Activated T-cell treated with anti-CD3 and anti-CD28 coated beads, Interleukin-2, amount 50 U/mL, for 72 hours (primary cell): ENCODE measurements around the gene ARHGEF17. TPM values are rescaled to one million over a fixed set of nuclear protein-coding genes. Genes with fewer than 3 reads are reported as not detected.
A peak's percentile ranks its signal among the peaks of the same experiment; 100 is the strongest.

Source experiments
- ATAC-seq, 2 donors: fragments of 150-1000 bp; cut with Tn5 transposase; replicated peaks in 1 of 2; 2 replicates each; pipeline ENCODE4 v1.10.0; 2021; ENCODE audit warnings: moderate library complexity in 2 of 2, mild to moderate bottlenecking in 1 of 2
- DNase-seq, 2 donors: peaks; one replicate each; pipeline ENCODE4 v3.0.0; 2021 to 2022; ENCODE audit warnings: mixed read lengths in 1 of 2
- H3K27ac Mint-ChIP-seq: one replicate; pipeline ENCODE4 v1.8.0; 2022; ENCODE audit warnings: mild to moderate bottlenecking, moderate library complexity, mixed read lengths
- H3K27me3 Mint-ChIP-seq: one replicate; pipeline ENCODE4 v1.8.0; 2022; ENCODE audit warnings: low read depth, mixed read lengths
- H3K36me3 Mint-ChIP-seq, 2 donors: one replicate each; pipeline ENCODE4 v1.8.0; 2022; ENCODE audit warnings: mixed read lengths in 2 of 2, mild to moderate bottlenecking in 1 of 2; ENCODE audit not compliant: insufficient read depth in 2 of 2
- H3K4me1 Mint-ChIP-seq: one replicate; pipeline ENCODE4 v1.8.0; 2022; ENCODE audit warnings: low read depth, mixed read lengths
- H3K4me3 Mint-ChIP-seq, 2 donors: one replicate each; pipeline ENCODE4 v1.8.0; 2022; ENCODE audit warnings: mild to moderate bottlenecking in 2 of 2, mixed read lengths in 2 of 2, moderate library complexity in 2 of 2
- H3K9me3 Mint-ChIP-seq, 2 donors: one replicate each; pipeline ENCODE4 v1.8.0; 2022; ENCODE audit warnings: mixed read lengths in 2 of 2
- total RNA-seq, 2 donors: library from RNA; stranded (reverse); gene quantifications; one replicate each; pipeline ENCODE4 v1.2.3, GENCODE V29; 2022

ARHGEF17 gene
- total RNA-seq, 2 donors from 2014 or later: 0.05 to 0.07 TPM

DNA sequence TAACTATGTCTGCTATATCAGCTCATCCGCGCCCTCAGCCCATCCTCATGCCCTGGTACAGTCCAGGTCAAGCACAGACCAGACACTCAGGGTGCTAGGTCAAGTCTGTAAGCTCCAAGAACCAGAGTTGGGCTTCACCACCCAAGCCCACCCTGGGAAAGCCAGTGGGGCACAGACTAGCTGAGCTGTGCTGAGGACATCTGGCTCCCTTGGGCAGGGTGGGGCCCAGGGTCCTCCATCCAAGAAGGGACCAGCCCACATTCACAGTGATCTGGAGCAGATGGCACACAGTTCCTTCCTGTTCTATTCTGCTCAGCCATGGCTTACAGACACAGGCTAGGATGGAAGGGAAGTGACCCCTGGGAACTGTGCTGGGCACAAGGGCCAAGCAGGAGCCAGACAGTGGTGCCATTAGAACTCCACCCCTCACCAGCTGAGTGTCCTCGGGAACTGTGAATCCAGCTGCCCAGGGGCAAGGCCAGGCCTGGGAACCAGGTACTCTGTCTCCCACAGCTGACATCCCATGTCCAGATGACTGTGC is 26.8 kb upstream of the ARHGEF17 start:
- no peaks in the 10 kb centered on the region for H3K36me3 Mint-ChIP-seq
- H3K27me3 Mint-ChIP-seq: no peaks in the 10 kb centered on the region
- H3K27ac Mint-ChIP-seq: no peak overlapping the region
- ATAC-seq: no peak
- DNase-seq: no peak
- H3K4me3 Mint-ChIP-seq: no peak overlapping the region
- no peaks in the 10 kb centered on the region for H3K4me1 Mint-ChIP-seq
- no peaks in the 10 kb centered on the region for H3K9me3 Mint-ChIP-seq

DNA sequence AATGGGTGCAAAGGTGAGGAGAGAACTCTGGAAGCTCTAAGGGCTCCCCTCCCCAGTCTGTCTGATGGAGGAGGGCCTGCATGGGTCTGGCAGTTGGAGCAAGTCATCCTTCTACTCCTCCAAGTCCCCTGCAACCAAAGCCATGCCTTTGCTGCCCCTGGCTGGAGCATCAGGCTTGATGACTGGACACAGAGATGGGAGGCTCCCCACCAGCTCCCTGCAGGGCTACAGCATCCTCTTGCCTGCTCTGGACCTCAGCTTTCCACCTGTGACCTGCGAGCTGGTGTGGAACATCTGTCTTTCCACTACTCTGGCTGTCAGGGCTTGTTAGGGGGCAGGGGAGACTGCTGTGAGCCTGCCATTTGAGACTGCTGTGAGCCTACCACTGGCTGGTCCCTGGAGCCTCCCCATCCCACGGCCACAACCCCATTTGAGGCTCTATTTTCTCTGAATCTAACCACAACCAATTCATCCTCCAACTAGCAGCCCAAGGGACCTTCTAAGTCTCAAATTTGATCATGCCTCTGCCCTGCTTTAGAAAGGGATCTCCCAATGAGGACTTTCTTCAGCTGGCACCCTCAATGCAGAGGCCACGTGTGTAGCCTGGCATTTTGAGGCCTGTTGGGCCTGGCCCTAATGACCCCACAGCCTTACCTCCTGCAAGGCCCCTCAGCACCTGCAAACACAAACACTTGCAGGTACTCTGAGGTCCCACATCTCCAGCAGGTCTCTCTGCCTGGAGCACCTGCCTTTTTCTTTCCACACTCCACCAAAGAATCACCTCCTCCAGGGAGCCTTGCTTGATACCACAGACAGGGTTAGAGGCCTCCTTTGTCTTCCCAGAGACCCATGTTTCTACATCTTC is 26.0 kb upstream of the ARHGEF17 start:
- Mint-ChIP-seq H3K27me3 (no peaks in the 10 kb centered on the region), H3K36me3 (no peaks in the 10 kb centered on the region), H3K9me3 (no peaks in the 10 kb centered on the region), H3K4me3 (no peak overlapping the region), H3K27ac (no peak overlapping the region), H3K4me1 (no peaks in the 10 kb centered on the region)
- no peak for DNase-seq
- ATAC-seq: no peak

DNA sequence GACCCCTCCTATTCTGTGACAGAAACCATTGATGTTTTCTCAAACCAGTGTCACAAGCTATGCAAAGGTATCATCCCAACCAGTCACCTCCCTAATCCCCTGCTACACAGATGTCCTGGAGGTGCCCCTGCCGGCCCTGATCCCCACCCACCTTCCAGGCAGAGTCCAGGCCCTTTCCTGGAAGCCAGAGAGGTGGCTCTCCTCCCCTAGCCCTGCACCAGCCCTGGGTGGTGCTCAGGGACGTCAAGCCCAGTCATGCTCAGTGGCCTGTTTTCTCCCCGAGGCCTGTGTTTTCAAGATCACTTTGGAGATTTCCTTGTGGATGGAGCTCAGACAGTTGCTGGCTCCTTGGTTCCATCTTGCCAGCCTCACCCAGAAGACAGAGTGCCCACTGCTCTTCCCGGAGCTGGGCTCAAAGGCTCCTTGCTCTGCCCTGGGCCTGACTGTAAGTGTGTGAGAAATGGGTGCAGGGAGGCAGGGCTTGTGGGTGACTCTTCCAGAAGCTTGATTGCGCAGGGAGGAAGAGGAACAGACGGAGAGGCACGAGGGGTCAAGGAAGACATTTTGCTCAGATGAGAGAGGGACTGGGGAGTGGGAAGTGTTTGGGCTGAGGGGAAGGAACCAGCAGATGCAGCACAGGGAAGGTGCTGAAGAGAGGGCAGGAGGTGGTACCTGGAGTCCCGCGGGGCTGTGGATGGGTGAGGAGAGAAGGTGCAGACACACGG is 24.6 kb upstream of the ARHGEF17 start:
- ATAC-seq: no peak
- H3K36me3 Mint-ChIP-seq: no peaks in the 10 kb centered on the region
- no peak overlapping the region for H3K4me3 Mint-ChIP-seq
- H3K27me3 Mint-ChIP-seq: no peaks in the 10 kb centered on the region
- no peak overlapping the region for H3K27ac Mint-ChIP-seq
- no peaks in the 10 kb centered on the region for H3K9me3 Mint-ChIP-seq
- no peak for DNase-seq
- H3K4me1 Mint-ChIP-seq: peaks cover 6% of the 10 kb centered on the region

GRCh38 chr11:73284106-73284505 is 24.0 kb upstream of the ARHGEF17 start:
- Mint-ChIP-seq H3K27me3 (no peaks in the 10 kb centered on the region), H3K4me1 (peaks cover 12% of the 10 kb centered on the region), H3K27ac (no peak overlapping the region), H3K4me3 (no peak overlapping the region), H3K36me3 (no peaks in the 10 kb centered on the region), H3K9me3 (no peaks in the 10 kb centered on the region)
- no peak for DNase-seq
- ATAC-seq: no peak

GRCh38 chr11:73285721-73286120 is 22.4 kb upstream of the ARHGEF17 start:
- peaks cover 15% of the 10 kb centered on the region for H3K4me1 Mint-ChIP-seq
- H3K27ac Mint-ChIP-seq: no peak overlapping the region

DNA sequence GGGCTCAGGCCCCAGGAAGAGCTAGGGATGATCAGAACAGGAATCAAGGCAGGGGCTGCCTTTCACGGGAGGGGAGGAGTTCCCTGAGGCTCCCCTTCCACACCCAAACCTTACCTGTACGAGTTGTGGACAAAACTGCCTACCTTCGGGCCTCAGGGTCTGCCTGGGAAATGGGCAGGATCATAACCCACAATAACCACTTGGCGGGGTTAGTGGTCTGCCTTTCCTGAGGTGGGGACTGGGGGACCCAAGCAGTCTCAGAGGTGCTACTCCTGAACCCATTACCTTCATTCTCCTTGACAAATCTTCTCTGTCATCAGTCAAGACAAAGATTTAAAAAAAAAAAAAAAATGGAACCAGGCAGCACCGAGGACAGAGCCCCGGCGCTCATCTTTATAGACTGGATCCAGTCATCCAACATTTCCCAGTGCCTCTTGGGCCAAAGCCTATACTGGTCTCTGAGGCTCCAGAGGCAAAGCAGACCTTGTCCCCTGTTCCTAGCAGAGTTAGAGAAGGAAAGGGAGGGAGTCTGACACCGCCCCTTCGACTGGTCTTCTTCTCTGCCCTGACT is 21.8 kb upstream of the ARHGEF17 start:
- H3K27ac Mint-ChIP-seq: no peak overlapping the region
- peaks cover 15% of the 10 kb centered on the region for H3K4me1 Mint-ChIP-seq
- no peaks in the 10 kb centered on the region for H3K9me3 Mint-ChIP-seq
- no peaks in the 10 kb centered on the region for H3K36me3 Mint-ChIP-seq
- H3K27me3 Mint-ChIP-seq: no peaks in the 10 kb centered on the region
- DNase-seq (no peak), ATAC-seq (no peak)
- no peak overlapping the region for H3K4me3 Mint-ChIP-seq

More at GRCh38 chr11:73285721-73286120, 22.4 kb upstream of the ARHGEF17 start:
- no peak overlapping the region for H3K4me3 Mint-ChIP-seq
- no peaks in the 10 kb centered on the region for H3K36me3 Mint-ChIP-seq
- no peaks in the 10 kb centered on the region for H3K9me3 Mint-ChIP-seq
- H3K27me3 Mint-ChIP-seq: no peaks in the 10 kb centered on the region
- ATAC-seq (no peak), DNase-seq (no peak)

- H3K36me3 Mint-ChIP-seq: no peaks in the 10 kb centered on the region
These were observed 20.5 kb upstream of the ARHGEF17 start for GRCh38 chr11:73287400-73288101.

DNA sequence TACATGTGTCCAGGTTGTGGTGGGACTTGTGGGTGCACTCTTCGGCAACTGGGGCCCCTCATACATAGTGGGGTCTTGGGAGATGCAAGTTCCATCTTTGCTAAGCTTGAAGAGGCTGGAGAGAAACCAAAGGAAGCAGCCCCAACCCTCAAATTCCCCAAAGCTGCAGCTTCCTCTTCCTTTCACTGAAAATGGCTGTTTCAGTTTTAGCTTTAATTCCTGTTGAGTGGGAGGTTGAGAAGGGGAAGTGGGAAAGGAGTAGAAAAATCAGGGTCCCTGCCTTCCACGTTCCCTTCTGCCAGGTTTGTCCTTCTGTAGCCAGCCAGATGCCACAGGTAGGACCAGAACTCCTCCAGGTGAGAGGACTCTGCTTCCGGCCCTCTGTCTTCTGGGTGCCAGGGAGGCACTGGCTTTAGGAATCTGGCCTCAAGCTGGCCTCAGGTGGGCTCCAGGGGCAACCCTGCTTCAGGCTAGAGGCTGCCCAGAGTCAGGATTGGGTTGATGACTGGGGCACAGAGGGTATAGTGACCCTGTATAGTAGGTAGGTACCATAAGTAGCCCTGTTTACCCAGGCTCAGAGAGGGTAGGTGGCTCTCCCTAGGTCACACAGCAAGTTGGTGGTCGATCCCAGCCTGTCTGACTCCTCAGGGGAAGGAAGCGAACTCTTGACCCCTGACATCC is 19.7 kb upstream of the ARHGEF17 start:
- H3K4me3 Mint-ChIP-seq: no peak overlapping the region
- H3K27ac Mint-ChIP-seq: no peak overlapping the region
- peak in 1 of 2 donors; percentile 17 for ATAC-seq
- no peaks in the 10 kb centered on the region for H3K9me3 Mint-ChIP-seq
- H3K36me3 Mint-ChIP-seq: no peaks in the 10 kb centered on the region
- H3K4me1 Mint-ChIP-seq: peaks cover 15% of the 10 kb centered on the region
- peaks cover 5% of the 10 kb centered on the region for H3K27me3 Mint-ChIP-seq
- no peak for DNase-seq

More at GRCh38 chr11:73287400-73288101, 20.5 kb upstream of the ARHGEF17 start:
- DNase-seq: no peak
- Mint-ChIP-seq H3K4me1 (peaks cover 15% of the 10 kb centered on the region), H3K4me3 (no peak overlapping the region), H3K9me3 (no peaks in the 10 kb centered on the region), H3K27ac (no peak overlapping the region), H3K27me3 (peaks cover 5% of the 10 kb centered on the region)
- no peak for ATAC-seq

DNA sequence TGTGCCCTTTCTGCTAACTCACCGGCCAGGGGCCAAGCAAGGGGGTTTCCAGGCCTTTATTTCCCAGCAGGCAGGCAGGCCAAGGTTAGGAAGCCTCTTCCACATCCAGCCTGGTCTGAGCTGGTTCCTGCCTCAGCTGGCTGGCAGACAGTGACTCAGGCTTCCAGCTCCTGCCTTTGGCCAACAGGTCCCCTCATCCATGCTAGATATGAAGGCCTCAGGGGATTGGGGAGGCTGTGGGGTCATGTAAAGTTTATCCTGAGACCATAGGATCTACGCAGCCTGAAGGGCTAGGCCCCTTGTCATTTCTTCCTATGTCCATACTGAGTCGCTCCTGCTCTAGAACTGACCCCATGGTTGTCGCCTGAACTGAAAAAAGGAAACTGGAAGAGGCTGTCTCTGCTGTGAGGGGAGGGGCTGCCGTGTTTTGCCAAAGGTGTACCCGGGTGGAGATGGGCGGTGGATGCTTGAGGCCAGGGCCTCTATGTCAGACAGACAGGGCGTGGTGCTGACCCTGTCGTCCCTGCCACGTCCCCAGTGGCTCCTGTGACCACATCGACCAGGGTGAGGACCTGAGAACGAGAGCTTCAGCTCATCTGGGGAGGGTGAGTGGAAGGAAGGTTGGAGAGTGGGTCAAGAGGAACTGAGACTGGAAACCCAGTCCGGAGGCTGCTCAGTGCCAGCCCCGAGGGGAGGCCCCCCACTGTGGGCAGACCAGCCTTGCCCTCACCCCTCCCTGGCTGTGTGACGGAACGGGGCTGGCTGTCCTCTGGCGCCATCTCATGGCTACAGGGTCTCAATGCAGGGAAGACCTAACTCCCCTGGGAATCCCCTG is 19.0 kb upstream of the ARHGEF17 start:
- peaks cover 15% of the 10 kb centered on the region for H3K4me1 Mint-ChIP-seq
- H3K27me3 Mint-ChIP-seq: peaks cover 7% of the 10 kb centered on the region
- no peak overlapping the region for H3K27ac Mint-ChIP-seq
- peak; percentile 64 for DNase-seq
- ATAC-seq: peak; percentile 73 to 81
- peak overlapping the region; percentile 14 to 30 for H3K4me3 Mint-ChIP-seq
- no peaks in the 10 kb centered on the region for H3K9me3 Mint-ChIP-seq
- no peaks in the 10 kb centered on the region for H3K36me3 Mint-ChIP-seq

GRCh38 chr11:73290536-73290935 is 17.5 kb upstream of the ARHGEF17 start:
- no peaks in the 10 kb centered on the region for H3K9me3 Mint-ChIP-seq
- H3K27me3 Mint-ChIP-seq: peaks cover 13% of the 10 kb centered on the region
- peaks cover 20% of the 10 kb centered on the region for H3K4me1 Mint-ChIP-seq
- H3K36me3 Mint-ChIP-seq: no peaks in the 10 kb centered on the region
- no peak for DNase-seq
- no peak overlapping the region for H3K4me3 Mint-ChIP-seq
- no peak for ATAC-seq
- no peak overlapping the region for H3K27ac Mint-ChIP-seq

GRCh38 chr11:73291196-73291595 is 16.9 kb upstream of the ARHGEF17 start:
- no peak for ATAC-seq
- DNase-seq: no peak
- H3K4me1 Mint-ChIP-seq: peaks cover 21% of the 10 kb centered on the region
- H3K36me3 Mint-ChIP-seq: no peaks in the 10 kb centered on the region
- H3K9me3 Mint-ChIP-seq: no peaks in the 10 kb centered on the region
- H3K27ac Mint-ChIP-seq: no peak overlapping the region
- H3K27me3 Mint-ChIP-seq: peaks cover 13% of the 10 kb centered on the region
- H3K4me3 Mint-ChIP-seq: no peak overlapping the region
